SU-DHL-6 (cell line): ENCODE data around the gene TMEM82.

ENCODE experiments used
- EZH2phosphoT487 ChIP-seq: fragments of 200-600 bp; sonication (generic), shearing (Covaris generic); conservative IDR thresholded peaks from 2 replicates; pipeline ENCODE4 v1.6.1; 2018; ENCODE audit warnings: mild to moderate bottlenecking, antibody characterized with exemption, low read length, moderate library complexity, mixed read lengths
- TF ChIP-seq, protein P1 (sequence below): fragments of 200-600 bp; sonication (generic); IDR thresholded peaks from one replicate; pipeline ENCODE4 v1.5.1; 2017; ENCODE audit warnings: antibody characterized with exemption, mild to moderate bottlenecking, low read length, moderate library complexity; ENCODE audit not compliant: insufficient read depth, poor library complexity, severe bottlenecking

DNA sequence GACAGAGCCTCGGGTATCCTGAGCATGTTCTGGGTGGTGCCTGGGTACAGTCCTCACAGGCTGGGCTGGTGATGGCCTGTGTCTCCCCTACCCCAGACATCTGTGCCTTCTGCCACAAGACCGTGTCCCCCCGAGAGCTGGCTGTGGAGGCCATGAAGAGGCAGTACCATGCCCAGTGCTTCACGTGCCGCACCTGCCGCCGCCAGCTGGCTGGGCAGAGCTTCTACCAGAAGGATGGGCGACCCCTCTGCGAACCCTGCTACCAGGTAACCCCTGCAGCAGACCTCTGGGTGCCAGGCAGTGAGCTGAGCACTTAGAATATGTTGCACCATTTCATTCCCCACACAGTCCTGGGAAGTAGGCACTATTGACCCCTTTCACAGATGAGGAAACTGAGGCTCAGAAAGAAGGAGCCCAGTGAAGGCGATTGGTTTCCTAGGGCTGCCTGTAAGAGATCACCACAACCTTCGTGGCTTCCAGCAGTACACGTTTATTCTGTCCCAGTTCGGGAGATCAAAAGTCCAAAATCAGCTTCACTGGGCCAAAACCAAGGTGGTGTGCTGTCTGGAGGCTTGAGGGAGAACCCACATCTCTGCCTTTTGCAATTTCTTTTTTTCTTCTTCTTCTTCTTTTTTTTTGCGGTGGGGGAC lies 28.1 kb downstream of the TMEM82 start:
- no peak for TF ChIP-seq EZH2phosphoT487
- TF ChIP-seq, protein P1, sequence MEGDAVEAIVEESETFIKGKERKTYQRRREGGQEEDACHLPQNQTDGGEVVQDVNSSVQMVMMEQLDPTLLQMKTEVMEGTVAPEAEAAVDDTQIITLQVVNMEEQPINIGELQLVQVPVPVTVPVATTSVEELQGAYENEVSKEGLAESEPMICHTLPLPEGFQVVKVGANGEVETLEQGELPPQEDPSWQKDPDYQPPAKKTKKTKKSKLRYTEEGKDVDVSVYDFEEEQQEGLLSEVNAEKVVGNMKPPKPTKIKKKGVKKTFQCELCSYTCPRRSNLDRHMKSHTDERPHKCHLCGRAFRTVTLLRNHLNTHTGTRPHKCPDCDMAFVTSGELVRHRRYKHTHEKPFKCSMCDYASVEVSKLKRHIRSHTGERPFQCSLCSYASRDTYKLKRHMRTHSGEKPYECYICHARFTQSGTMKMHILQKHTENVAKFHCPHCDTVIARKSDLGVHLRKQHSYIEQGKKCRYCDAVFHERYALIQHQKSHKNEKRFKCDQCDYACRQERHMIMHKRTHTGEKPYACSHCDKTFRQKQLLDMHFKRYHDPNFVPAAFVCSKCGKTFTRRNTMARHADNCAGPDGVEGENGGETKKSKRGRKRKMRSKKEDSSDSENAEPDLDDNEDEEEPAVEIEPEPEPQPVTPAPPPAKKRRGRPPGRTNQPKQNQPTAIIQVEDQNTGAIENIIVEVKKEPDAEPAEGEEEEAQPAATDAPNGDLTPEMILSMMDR: no peak
